NK-92 (cell line): ENCODE results near the gene DUS4L.

Experiments used
- DNase-seq: peaks from one replicate; lab custom pipeline; 2025; ENCODE audit not compliant: unreplicated experiment; lab: John Stamatoyannopoulos, UW

The DUS4L gene

DNA sequence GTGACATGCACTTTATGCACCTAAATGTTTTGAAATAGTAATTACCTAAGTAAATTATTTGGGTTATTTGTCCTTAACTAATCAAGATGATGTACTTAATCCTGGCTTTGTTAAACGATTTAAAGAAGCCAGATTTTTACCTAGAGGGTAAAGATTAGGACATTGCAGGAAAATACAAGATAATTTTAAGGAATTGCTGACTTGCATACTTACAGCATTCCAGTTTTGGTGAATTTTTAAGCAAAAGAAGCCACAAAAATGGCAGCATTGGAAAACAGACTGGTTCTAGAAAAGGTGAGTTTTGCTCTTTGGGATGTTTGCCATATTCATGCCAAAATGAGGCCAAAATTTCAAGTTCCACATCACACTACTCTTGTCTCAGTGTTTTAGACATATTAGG is 49.7 kb downstream of the DUS4L start:
- no peak for DNase-seq

DNA sequence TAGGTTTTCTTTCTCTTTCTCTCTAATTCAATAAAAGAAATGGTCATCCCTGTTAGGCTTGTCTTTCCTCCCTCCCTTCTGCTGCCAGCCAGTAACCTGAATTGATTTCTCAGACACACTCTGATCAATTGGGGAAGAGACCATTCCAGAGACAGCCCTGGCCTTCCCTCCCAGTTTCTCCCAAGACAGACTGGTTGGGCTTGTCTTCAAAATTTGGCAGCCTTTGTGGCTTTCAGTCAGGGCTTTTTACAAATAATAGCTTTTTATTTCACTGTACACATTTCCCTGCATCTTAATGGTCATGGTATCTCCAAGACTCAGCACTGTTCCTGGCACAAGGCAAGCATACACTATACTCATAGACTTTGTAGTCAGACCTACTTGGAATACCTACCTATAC is 50.2 kb downstream of the DUS4L start:
- DNase-seq: no peak

DNA sequence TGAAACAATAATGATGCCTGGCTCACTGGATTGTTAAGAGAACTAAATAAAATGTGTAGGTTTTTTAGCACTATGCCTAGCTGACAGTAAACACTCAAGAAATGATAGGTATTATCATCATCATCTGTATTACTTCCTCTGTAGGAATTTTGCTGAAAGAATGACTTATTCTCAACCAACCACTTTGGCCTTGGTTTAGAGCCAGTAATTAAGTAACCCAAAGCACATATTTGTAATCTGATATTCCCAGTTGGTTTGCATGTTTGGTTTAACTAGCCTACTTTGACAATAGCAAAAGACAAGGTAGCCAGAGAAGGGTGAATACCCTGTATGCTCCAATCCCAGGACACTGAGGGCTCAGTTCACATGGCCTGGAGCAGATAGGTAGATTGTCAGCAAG is 50.7 kb downstream of the DUS4L start:
- DNase-seq: no peak

DNA sequence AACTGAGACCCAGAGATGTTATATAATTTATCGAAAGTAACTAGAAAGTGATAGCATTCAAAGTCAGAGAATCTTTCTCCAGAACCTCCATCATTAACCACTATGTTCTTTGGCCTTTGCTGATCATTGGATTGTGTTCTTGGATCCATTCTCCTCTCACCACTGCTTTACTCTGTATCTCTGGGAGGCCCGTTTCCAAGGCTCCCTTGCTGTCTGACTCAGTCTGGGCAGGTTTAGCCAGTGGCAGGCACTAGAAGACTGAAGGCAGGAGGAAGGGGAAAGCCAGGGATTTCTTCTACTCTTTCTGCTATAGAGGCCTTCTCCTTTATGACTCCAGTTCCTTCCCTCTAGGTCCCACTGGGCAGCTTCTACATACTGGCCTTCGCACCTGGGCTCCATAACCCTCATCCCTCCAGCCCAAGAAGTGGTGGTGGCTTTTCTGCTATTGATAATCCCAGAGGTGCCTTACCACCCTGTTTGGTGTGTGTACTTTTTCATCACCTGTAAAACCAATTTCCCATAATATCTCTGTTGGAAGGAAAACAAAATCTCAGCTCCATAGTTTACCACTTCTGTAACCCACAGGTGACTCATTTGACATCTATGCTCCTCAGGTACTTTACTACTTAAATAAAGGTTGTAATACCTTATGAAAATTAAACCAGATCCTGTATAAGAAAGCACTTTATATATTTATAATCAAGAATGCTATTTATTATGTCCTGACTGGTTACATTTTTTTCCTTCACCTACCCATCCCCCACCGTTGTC is 52.3 kb downstream of the DUS4L start:
- no peak for DNase-seq

DNA sequence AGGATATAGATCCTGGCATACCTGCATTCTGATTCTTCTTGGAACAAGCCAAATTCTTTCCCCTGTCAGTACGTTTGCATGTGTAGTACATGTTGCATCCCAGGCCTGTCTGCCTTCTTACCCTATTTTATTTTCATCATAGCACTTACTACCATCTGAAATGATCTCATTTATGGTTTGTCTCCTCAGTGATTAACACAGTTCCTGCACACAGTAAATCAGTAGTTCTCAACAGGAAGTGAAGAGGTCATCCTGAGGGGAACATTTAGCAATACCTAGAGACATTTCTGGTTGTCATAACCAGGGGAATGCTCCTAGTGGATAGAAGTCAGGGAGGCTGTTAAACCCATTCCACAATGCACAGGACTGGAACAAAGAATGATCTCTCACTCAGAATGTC is 58.7 kb downstream of the DUS4L start:
- DNase-seq: no peak

DNA sequence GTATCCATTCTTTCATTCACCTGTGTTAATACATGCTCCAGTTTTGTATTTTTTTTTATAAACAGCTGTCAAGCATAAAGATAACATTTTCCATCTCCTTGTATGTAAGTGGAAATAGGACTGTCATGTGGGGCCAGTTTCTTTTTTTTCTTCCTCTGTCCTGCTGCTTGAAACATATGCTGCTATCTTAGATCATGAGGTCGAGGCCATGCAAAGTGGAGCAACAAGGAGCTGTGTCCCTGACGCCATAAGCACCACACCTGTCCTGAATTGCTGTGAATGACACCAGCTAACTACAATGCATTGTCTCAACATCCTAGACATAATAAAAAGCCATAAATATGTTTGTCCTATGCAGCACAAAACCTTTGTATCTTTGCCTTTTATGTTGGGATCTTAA is 59.1 kb downstream of the DUS4L start:
- no peak for DNase-seq

DNA sequence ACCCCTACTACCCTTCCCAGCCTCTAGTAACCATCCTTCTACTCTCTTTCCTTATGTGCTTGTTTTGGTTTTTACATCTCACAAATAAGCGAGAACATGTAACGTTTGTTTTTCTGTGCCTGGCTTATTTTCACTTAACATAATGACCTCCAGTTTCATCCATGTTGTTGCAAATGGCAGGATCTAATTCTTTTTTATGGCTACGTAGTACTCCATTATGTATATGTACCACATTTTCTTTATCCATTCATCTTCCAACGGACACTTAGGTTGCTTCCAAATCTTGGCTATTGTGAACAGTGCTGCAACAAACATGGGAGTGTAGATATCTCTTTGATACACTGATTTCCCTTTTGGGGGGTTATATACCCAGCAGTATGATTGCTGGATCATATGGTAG is 63.2 kb downstream of the DUS4L start:
- DNase-seq: no peak
